ENCODE results near the gene CABP1. TPM values are rescaled to one million over a fixed set of nuclear protein-coding genes. Genes with fewer than 3 reads are reported as not detected.
"Not testable (repeated sequence)": the region's sequence is repeated elsewhere in the genome, so short reads cannot be mapped to it uniquely, and the experiment has no call there.

Gene CABP1
- total RNA-seq, 4 donors from 2014 or later = 0.60 to 7.5 (median 4.4) TPM; not detected in 1

GRCh38 chr12:120668091-120668867, 27.9 kb downstream of the CABP1 start:
- Histone ChIP-seq H3K27ac (no peak overlapping the region), H3K36me3 (no peaks in the 10 kb centered on the region), H3K27me3 (no peaks in the 10 kb centered on the region), H3K4me3 (no peak overlapping the region), H3K4me1 (peaks cover 0 to 17% (median 14%) of the 10 kb centered on the region in 4 donors), H3K9me3 (no peaks in the 10 kb centered on the region)
- in situ Hi-C loops (cut with MboI; ENCODE audit: low pct_ligation_motif_present in 1 of 4, low pct_unique_long_range_greater_than_20kb in 1 of 4, low sequenced_read_pairs in 3 of 4) = no loop called here
- WGBS, 2 donors (ENCODE audit: low coverage in 1 of 2) = 81 to 100% methylated on average over 3 to 20 of the region's 20 CpGs
- no peak for DNase-seq
- TF ChIP-seq POLR2A (IDR thresholded peaks at IDR 0.05) = no peak
- no peak for TF ChIP-seq EP300 (IDR thresholded peaks at IDR 0.05; ENCODE audit: low read depth)
- no peak for TF ChIP-seq POLR2AphosphoS5 (IDR thresholded peaks at IDR 0.05)
- TF ChIP-seq, protein P1, sequence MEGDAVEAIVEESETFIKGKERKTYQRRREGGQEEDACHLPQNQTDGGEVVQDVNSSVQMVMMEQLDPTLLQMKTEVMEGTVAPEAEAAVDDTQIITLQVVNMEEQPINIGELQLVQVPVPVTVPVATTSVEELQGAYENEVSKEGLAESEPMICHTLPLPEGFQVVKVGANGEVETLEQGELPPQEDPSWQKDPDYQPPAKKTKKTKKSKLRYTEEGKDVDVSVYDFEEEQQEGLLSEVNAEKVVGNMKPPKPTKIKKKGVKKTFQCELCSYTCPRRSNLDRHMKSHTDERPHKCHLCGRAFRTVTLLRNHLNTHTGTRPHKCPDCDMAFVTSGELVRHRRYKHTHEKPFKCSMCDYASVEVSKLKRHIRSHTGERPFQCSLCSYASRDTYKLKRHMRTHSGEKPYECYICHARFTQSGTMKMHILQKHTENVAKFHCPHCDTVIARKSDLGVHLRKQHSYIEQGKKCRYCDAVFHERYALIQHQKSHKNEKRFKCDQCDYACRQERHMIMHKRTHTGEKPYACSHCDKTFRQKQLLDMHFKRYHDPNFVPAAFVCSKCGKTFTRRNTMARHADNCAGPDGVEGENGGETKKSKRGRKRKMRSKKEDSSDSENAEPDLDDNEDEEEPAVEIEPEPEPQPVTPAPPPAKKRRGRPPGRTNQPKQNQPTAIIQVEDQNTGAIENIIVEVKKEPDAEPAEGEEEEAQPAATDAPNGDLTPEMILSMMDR (IDR thresholded peaks at IDR 0.05) = no peak
- intact Hi-C loops (cut with DNase I; ENCODE audit: low total_unique reads) = no loop called here

GRCh38 chr12:120668868-120669840, 28.7 kb downstream of the CABP1 start:
- H3K36me3 ChIP-seq = no peaks in the 10 kb centered on the region
- peak; percentile 55 for DNase-seq
- H3K27ac ChIP-seq = peak overlapping the region in 3 of 4 donors; percentile 29 to 54 (median 52)
- WGBS, 2 donors (ENCODE audit: low coverage in 1 of 2) = 43 to 60% methylated on average over 1 to 19 of the region's 19 CpGs
- no peak for TF ChIP-seq POLR2AphosphoS5 (IDR thresholded peaks at IDR 0.05)
- TF ChIP-seq EP300 (IDR thresholded peaks at IDR 0.05; ENCODE audit: low read depth) = no peak
- H3K27me3 ChIP-seq = no peaks in the 10 kb centered on the region
- H3K9me3 ChIP-seq = no peaks in the 10 kb centered on the region
- in situ Hi-C loops (cut with MboI; ENCODE audit: low pct_ligation_motif_present in 1 of 4, low pct_unique_long_range_greater_than_20kb in 1 of 4, low sequenced_read_pairs in 3 of 4) (no loop called here), intact Hi-C loops (cut with DNase I; ENCODE audit: low total_unique reads) (no loop called here)
- H3K4me1 ChIP-seq = peaks cover 0 to 17% (median 14%) of the 10 kb centered on the region in 4 donors
- no peak overlapping the region for H3K4me3 ChIP-seq

- 29 to 54% methylated on average over 1 to 6 of the region's 6 CpGs for WGBS, 2 donors (ENCODE audit: low coverage in 1 of 2)
- peaks cover 0 to 17% (median 14%) of the 10 kb centered on the region in 4 donors for H3K4me1 ChIP-seq
- H3K9me3 ChIP-seq; H3K36me3 ChIP-seq; H3K27me3 ChIP-seq; DNase-seq; in situ Hi-C loops (cut with MboI; ENCODE audit: low pct_ligation_motif_present in 1 of 4, low pct_unique_long_range_greater_than_20kb in 1 of 4, low sequenced_read_pairs in 3 of 4); H3K4me3 ChIP-seq; intact Hi-C loops (cut with DNase I; ENCODE audit: low total_unique reads): not testable (repeated sequence)
- H3K27ac ChIP-seq = peak overlapping the region in 2 of 4 donors; percentile 52 to 54
Observed at GRCh38 chr12:120670237-120670636, 29.8 kb downstream of the CABP1 start.

GRCh38 chr12:120670667-120671066, 30.2 kb downstream of the CABP1 start:
- Histone ChIP-seq H3K9me3 (no peaks in the 10 kb centered on the region), H3K4me3 (no peak overlapping the region), H3K4me1 (peaks cover 0 to 17% (median 14%) of the 10 kb centered on the region in 4 donors), H3K36me3 (no peaks in the 10 kb centered on the region), H3K27me3 (no peaks in the 10 kb centered on the region), H3K27ac (peak overlapping the region in 2 of 4 donors; percentile 47 to 52)
- in situ Hi-C loops (cut with MboI; ENCODE audit: low pct_ligation_motif_present in 1 of 4, low pct_unique_long_range_greater_than_20kb in 1 of 4, low sequenced_read_pairs in 3 of 4) (no loop called here), intact Hi-C loops (cut with DNase I; ENCODE audit: low total_unique reads) (no loop called here)
- TF ChIP-seq EP300 (IDR thresholded peaks at IDR 0.05; ENCODE audit: low read depth) (no peak), POLR2A (IDR thresholded peaks at IDR 0.05) (no peak), POLR2AphosphoS5 (IDR thresholded peaks at IDR 0.05) (no peak)
- TF ChIP-seq, protein P1 (IDR thresholded peaks at IDR 0.05) = no peak
- WGBS, 2 donors (ENCODE audit: low coverage in 1 of 2) = 50 to 56% methylated on average over 4 to 5 of the region's 5 CpGs
- no peak for DNase-seq
